HepG2 (cell line): Measurements from ENCODE around the gene CYBB. TPM values are rescaled to one million over a fixed set of nuclear protein-coding genes. Genes with fewer than 3 reads are reported as not detected.
A peak's percentile ranks its signal among the peaks of the same experiment; 100 is the strongest.

Experiments
- ATAC-seq: fragments of 200-7000 bp; cut with Tn5 transposase; 3 replicates; pipeline ENCODE4 v1.9.1; 2020; ENCODE audit warnings: mild to moderate bottlenecking, moderate library complexity
- BruUV-seq: library from RNA; stranded (reverse); fragments of 400-500 nt; replicated peaks from 2 replicates; lab custom pipeline; 2021; lab: Mats Ljungman, UMichigan
- CTCF ChIA-PET: fragments of 300-600 bp; formaldehyde crosslinking; extraction: SDS; loops from one replicate; lab custom pipeline; 2021; ENCODE audit warnings: low total read pairs, inconsistent platforms, low intra/inter-chr PET ratio; lab: Yijun Ruan, JAX
- POLR2A ChIA-PET: fragments of 350-600 bp; sonication (Branson Sonifier 250); formaldehyde crosslinking; loops from one replicate; lab custom pipeline; 2020; ENCODE audit warnings: antibody characterized with exemption, inconsistent platforms; lab: Yijun Ruan, JAX
- DNase-seq: peaks from one replicate; pipeline ENCODE4 v3.0.0-alpha.2; 2015; ENCODE audit warnings: low spot score
- FAIRE-seq: peaks from 3 replicates; lab custom pipeline; 2011; peaks lifted over from hg19 to GRCh38; lab: Jason Lieb, UNC
- H2AFZ ChIP-seq: one replicate; pipeline ENCODE4 v1.6.1; 2011; ENCODE audit warnings: low read length, inconsistent platforms
- H3K27ac ChIP-seq: fragments of 300-600 bp; 3 replicates; pipeline ENCODE4 v1.8.0; 2011; ENCODE audit warnings: mixed run types, mild to moderate bottlenecking, mixed read lengths, low read length, inconsistent platforms; ENCODE audit not compliant: insufficient read depth; ENCODE audit errors: extremely low read length
- H3K27me3 ChIP-seq, 2 experiments: fragments of 200-600 bp in 1 of 2; 2 replicates in 1 of 2; 3 replicates in 1 of 2; pipeline versions ENCODE4 v1.6.0 to v1.8.0; 2011; ENCODE audit warnings: low read length in 2 of 2, mild to moderate bottlenecking in 2 of 2, moderate library complexity in 2 of 2, inconsistent platforms in 1 of 2; ENCODE audit not compliant: insufficient read depth in 2 of 2, control insufficient read depth in 1 of 2
- H3K36me3 ChIP-seq, 2 experiments: fragments of 200-600 bp in 1 of 2; replicated peaks in 1 of 2; 2 replicates in 1 of 2; 3 replicates in 1 of 2; pipeline versions ENCODE4 v1.5.1 to v1.8.0; 2011; ENCODE audit warnings: low read length in 2 of 2, inconsistent platforms in 1 of 2; ENCODE audit not compliant: insufficient read depth in 2 of 2, control insufficient read depth in 1 of 2
- H3K4me1 ChIP-seq: 2 replicates; pipeline ENCODE4 v1.5.1; 2012; ENCODE audit warnings: low read length, inconsistent platforms; ENCODE audit not compliant: insufficient read depth
- H3K4me2 ChIP-seq: 2 replicates; pipeline ENCODE4 v1.6.0; 2011; ENCODE audit warnings: low read depth, low read length, inconsistent platforms
- H3K4me3 ChIP-seq, 3 experiments: fragments of 200-600 bp in 1 of 3; sonication (generic), shearing (Covaris generic) in 1 of 3; replicated peaks in 1 of 3; 2 replicates each; pipeline ENCODE4 v1.5.1; 2011 to 2016; ENCODE audit warnings: low read length in 3 of 3, inconsistent platforms in 2 of 3, low read depth in 2 of 3, mild to moderate bottlenecking in 2 of 3, control low read depth in 1 of 3, mixed read lengths in 1 of 3; ENCODE audit not compliant: insufficient read depth in 1 of 3
- H3K79me2 ChIP-seq: one replicate; pipeline ENCODE4 v1.6.1; 2011; ENCODE audit warnings: low read length, inconsistent platforms; ENCODE audit not compliant: insufficient read depth
- H3K9ac ChIP-seq: 2 replicates; pipeline ENCODE4 v1.6.0; 2011; ENCODE audit warnings: mild to moderate bottlenecking, low read depth, low read length, inconsistent platforms; ENCODE audit not compliant: insufficient read depth
- H3K9me3 ChIP-seq: 2 replicates; pipeline ENCODE4 v1.5.1; 2012; ENCODE audit warnings: mild to moderate bottlenecking, low read length
- H4K20me1 ChIP-seq: 2 replicates; pipeline ENCODE4 v1.6.0; 2011; ENCODE audit warnings: inconsistent platforms, mild to moderate bottlenecking, low read length, moderate library complexity; ENCODE audit not compliant: insufficient read depth
- ATF6 ChIP-seq: sonication (generic); formaldehyde crosslinking; conservative IDR thresholded peaks from 2 replicates; pipeline ENCODE4 v1.4.0; 2020; ENCODE audit warnings: missing genetic modification reagents
- CTCF ChIP-seq: sonication (generic); formaldehyde crosslinking; IDR thresholded peaks from 2 replicates; pipeline ENCODE4 v1.5.0; 2020; ENCODE audit warnings: mild to moderate bottlenecking, missing genetic modification reagents, moderate library complexity
- FOXK1 ChIP-seq: sonication (generic); formaldehyde crosslinking; IDR thresholded peaks from 2 replicates; pipeline ENCODE4 v1.4.0; 2020; ENCODE audit warnings: low read depth, missing genetic modification reagents, borderline replicate concordance
- GABPA ChIP-seq, 2 experiments: IDR thresholded peaks; 2 replicates each; pipeline ENCODE4 v1.6.1; 2011 to 2016; ENCODE audit warnings: low read depth in 2 of 2, low read length in 1 of 2, missing biosample characterization in 1 of 2, missing genetic modification characterization in 1 of 2
- GTF2F1 ChIP-seq: fragments of 150-350 bp; IDR thresholded peaks from 2 replicates; pipeline ENCODE4 v1.6.1; 2014; ENCODE audit warnings: low read length
- HNRNPH1 ChIP-seq: fragments of 200-400 bp; formaldehyde crosslinking; optimal IDR thresholded peaks from 2 replicates; pipeline ENCODE3; 2017; ENCODE audit warnings: mild to moderate bottlenecking, low read depth, low read length
- PHF20 ChIP-seq: sonication (generic); formaldehyde crosslinking; IDR thresholded peaks from 2 replicates; pipeline ENCODE4 v1.5.0; 2020; ENCODE audit warnings: mild to moderate bottlenecking, missing genetic modification reagents
- POLR2G ChIP-seq: fragments of 200-400 bp; formaldehyde crosslinking; IDR thresholded peaks from 2 replicates; pipeline ENCODE4 v1.6.1; 2018; ENCODE audit warnings: mild to moderate bottlenecking, low read depth, low read length, moderate library complexity
- PPARG ChIP-seq: conservative IDR thresholded peaks from 2 replicates; pipeline ENCODE4 v1.6.1; 2016; ENCODE audit warnings: missing biosample characterization, missing genetic modification reagents
- SRY ChIP-seq: sonication (generic); formaldehyde crosslinking; IDR thresholded peaks from 2 replicates; pipeline ENCODE4 v1.8.0; 2022; ENCODE audit warnings: mild to moderate bottlenecking, missing genetic modification reagents
- ZGPAT ChIP-seq: IDR thresholded peaks from 2 replicates; pipeline ENCODE4 v1.6.1; 2016; ENCODE audit warnings: mild to moderate bottlenecking
- ZNF12 ChIP-seq: sonication (generic); formaldehyde crosslinking; IDR thresholded peaks from 2 replicates; pipeline ENCODE4 v1.5.0; 2020; ENCODE audit warnings: missing genetic modification reagents
- ZSCAN5A ChIP-seq: sonication (generic); formaldehyde crosslinking; IDR thresholded peaks from 2 replicates; pipeline ENCODE4 v1.8.0; 2022; ENCODE audit warnings: mild to moderate bottlenecking, missing genetic modification reagents, borderline replicate concordance
- WGBS: methylation state at CpG from one replicate; pipeline ENCODE4 v1.1.6; 2017; ENCODE audit warnings: low lambda C conversion rate; 5-methylcytosine and 5-hydroxymethylcytosine counted together
- in situ Hi-C: cut with HindIII; loops from 2 replicates; pipeline ENCODE4 v1.10.0; 2017; ENCODE audit warnings: low pct_unique_long_range_greater_than_20kb; ENCODE audit not compliant: extremely low pct_ligation_motif_present
- intact Hi-C: fragments of 100-400 bp; cut with micrococcal nuclease; formaldehyde crosslinking; loops from one replicate; pipeline ENCODE4 v1.10.0; 2022; ENCODE audit not compliant: unreplicated experiment
- polyA plus RNA-seq, 8 experiments: library from polyadenylated mRNA; depleted of rRNA in 3 of 8; stranded (reverse) in 7 of 8; unstranded in 1 of 8; fragments of >200 nt; fragmentation: Illumina TruSeq in 4 of 8; extraction: Trizol in 4 of 8; gene quantifications; 2 replicates each; pipeline versions ENCODE4 v1.2.1 to v1.2.3, GENCODE V29; 2011 to 2016; ENCODE audit warnings: low read depth in 4 of 8, missing spikeins in 1 of 8, mixed read lengths in 1 of 8; ENCODE audit not compliant: insufficient read depth in 1 of 8
- total RNA-seq, 5 experiments: library from RNA; depleted of rRNA; stranded (reverse); fragments of >200 nt; fragmentation: Illumina TruSeq; extraction: Trizol; gene quantifications; 2 replicates each; pipeline ENCODE4 v1.2.3, GENCODE V29; 2016; ENCODE audit warnings: low read depth in 1 of 5
- TF ChIP-seq, protein P1 (sequence below): sonication (generic); formaldehyde crosslinking; conservative IDR thresholded peaks from 2 replicates; pipeline ENCODE4 v1.8.0; 2022; ENCODE audit warnings: mild to moderate bottlenecking, moderate library complexity, missing genetic modification reagents
- TF ChIP-seq, protein P2 (sequence below): sonication (generic); formaldehyde crosslinking; IDR thresholded peaks from 2 replicates; pipeline ENCODE4 v1.5.0; 2020; ENCODE audit warnings: mild to moderate bottlenecking, low read depth, missing genetic modification reagents, borderline replicate concordance

Gene CYBB
- total and polyA plus RNA-seq, 2 of the 13 experiments (the other 11 are each of a cell fraction or from before 2014, with no cell fraction given) = not detected

- H3K27me3 ChIP-seq = no peaks in the 10 kb centered on the region
- no peak for FAIRE-seq
- TF ChIP-seq, protein P1, sequence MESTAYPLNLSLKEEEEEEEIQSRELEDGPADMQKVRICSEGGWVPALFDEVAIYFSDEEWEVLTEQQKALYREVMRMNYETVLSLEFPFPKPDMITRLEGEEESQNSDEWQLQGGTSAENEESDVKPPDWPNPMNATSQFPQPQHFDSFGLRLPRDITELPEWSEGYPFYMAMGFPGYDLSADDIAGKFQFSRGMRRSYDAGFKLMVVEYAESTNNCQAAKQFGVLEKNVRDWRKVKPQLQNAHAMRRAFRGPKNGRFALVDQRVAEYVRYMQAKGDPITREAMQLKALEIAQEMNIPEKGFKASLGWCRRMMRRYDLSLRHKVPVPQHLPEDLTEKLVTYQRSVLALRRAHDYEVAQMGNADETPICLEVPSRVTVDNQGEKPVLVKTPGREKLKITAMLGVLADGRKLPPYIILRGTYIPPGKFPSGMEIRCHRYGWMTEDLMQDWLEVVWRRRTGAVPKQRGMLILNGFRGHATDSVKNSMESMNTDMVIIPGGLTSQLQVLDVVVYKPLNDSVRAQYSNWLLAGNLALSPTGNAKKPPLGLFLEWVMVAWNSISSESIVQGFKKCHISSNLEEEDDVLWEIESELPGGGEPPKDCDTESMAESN (CRISPR knock-in tag) = 0 out of 2 replicates have a peak, but pooled peaks have one; percentile 1
- TF ChIP-seq GABPA (IDR thresholded peaks at IDR 0.05; ENCODE audit: low read depth, low read length) (no peak), GABPA (CRISPR knock-in tag; IDR thresholded peaks at IDR 0.05; ENCODE audit: low read depth) (peak; percentile 5; the same call in 1 of the 2 replicates), CTCF (CRISPR knock-in tag) (no peak), HNRNPH1 (no peak), SRY (CRISPR knock-in tag) (no peak), ATF6 (CRISPR knock-in tag) (no peak), ZSCAN5A (CRISPR knock-in tag) (no peak), ZGPAT (no peak), PHF20 (CRISPR knock-in tag) (no peak), POLR2G (no peak), FOXK1 (CRISPR knock-in tag) (no peak), ZNF12 (no peak), PPARG (CRISPR knock-in tag) (no peak), GTF2F1 (no peak)
- TF ChIP-seq, protein P2, sequence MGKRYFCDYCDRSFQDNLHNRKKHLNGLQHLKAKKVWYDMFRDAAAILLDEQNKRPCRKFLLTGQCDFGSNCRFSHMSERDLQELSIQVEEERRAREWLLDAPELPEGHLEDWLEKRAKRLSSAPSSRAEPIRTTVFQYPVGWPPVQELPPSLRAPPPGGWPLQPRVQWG (CRISPR knock-in tag) = no peak
Measured at GRCh38 chrX:37847733-37848197, 67.9 kb downstream of the CYBB start.

More at GRCh38 chrX:37847733-37848197, 67.9 kb downstream of the CYBB start:
- ATAC-seq = no peak
- Histone ChIP-seq H3K79me2 (no peaks in the 10 kb centered on the region), H3K4me1 (no peaks in the 10 kb centered on the region), H3K36me3 (no peaks in the 10 kb centered on the region), H3K4me3 (peak overlapping the region; percentile 62 to 71 (median 69); a peak in 5 of 6 replicates), H3K9ac (peak overlapping the region; percentile 63), H4K20me1 (no peaks in the 10 kb centered on the region), H3K4me2 (peak overlapping the region; percentile 77), H2AFZ (peak overlapping the region; percentile 95), H3K27ac (no peak overlapping the region), H3K9me3 (no peaks in the 10 kb centered on the region)
- ChIA-PET CTCF (no interaction called here), POLR2A (no interaction called here)
- WGBS = 6% methylated on average over 4 of the region's 5 CpGs
- in situ Hi-C loops (no loop called here), intact Hi-C loops (no loop called here)
- DNase-seq = no peak
- BruUV-seq = no TSS peak
